ENCODE measurements around the gene RASA1. TPM values are rescaled to one million over a fixed set of nuclear protein-coding genes. Genes with fewer than 3 reads are reported as not detected.

The RASA1 gene
- total and polyA plus RNA-seq, 4 donors: 8.3 to 54.0 (median 20.6) TPM

DNA sequence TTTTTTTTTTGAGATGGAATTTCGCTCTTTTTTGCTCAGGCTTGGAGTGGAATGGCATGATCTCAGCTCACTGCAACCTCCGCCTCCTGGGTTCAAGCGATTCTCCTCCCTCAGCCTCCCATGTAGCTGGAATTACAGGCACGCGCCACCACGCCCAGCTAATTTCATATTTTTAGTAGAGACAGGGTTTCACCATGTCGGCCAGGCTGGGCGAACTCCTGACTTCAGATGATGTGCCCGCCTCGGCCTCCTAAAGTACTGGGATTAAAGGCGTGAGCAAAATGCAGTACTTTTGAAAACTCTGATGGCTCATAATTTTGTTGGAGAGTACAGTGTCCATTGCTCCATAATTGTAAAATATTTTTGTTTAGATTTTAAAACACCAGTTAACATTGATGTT lies 92.4 kb downstream of the RASA1 start:
- no peaks in the 10 kb centered on the region for H3K4me1 ChIP-seq (ENCODE audit: control insufficient read depth in 5 of 5, insufficient read depth in 5 of 5, low read length in 5 of 5)
- TF ChIP-seq, protein P1, sequence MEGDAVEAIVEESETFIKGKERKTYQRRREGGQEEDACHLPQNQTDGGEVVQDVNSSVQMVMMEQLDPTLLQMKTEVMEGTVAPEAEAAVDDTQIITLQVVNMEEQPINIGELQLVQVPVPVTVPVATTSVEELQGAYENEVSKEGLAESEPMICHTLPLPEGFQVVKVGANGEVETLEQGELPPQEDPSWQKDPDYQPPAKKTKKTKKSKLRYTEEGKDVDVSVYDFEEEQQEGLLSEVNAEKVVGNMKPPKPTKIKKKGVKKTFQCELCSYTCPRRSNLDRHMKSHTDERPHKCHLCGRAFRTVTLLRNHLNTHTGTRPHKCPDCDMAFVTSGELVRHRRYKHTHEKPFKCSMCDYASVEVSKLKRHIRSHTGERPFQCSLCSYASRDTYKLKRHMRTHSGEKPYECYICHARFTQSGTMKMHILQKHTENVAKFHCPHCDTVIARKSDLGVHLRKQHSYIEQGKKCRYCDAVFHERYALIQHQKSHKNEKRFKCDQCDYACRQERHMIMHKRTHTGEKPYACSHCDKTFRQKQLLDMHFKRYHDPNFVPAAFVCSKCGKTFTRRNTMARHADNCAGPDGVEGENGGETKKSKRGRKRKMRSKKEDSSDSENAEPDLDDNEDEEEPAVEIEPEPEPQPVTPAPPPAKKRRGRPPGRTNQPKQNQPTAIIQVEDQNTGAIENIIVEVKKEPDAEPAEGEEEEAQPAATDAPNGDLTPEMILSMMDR (IDR thresholded peaks at IDR 0.05; ENCODE audit: control extremely low read depth, extremely low read depth): no peak
- H3K36me3 ChIP-seq (ENCODE audit: control insufficient read depth in 4 of 4, insufficient read depth in 4 of 4, low read length in 4 of 4): peaks cover 0 to 14% (median 9%) of the 10 kb centered on the region in 4 donors
- no peaks in the 10 kb centered on the region for H3K27me3 ChIP-seq (ENCODE audit: control insufficient read depth in 3 of 3, insufficient read depth in 3 of 3, low read length in 2 of 3)
- H3K9ac ChIP-seq (ENCODE audit: insufficient read depth in 1 of 2, low read length in 2 of 2): no peak overlapping the region
- no peak for ATAC-seq (ENCODE audit: insufficient read depth, low FRiP score)
- no peak overlapping the region for H3K27ac ChIP-seq (ENCODE audit: low read depth in 1 of 2, low read length in 1 of 2)
- no peaks in the 10 kb centered on the region for H3K9me3 ChIP-seq (ENCODE audit: control insufficient read depth in 4 of 4, insufficient read depth in 3 of 4, low read length in 3 of 4)
- DNase-seq: no peak
- H3K4me3 ChIP-seq: no peak overlapping the region
- WGBS, 2 donors: 97 to 98% methylated on average over 11 of the region's 11 CpGs

DNA sequence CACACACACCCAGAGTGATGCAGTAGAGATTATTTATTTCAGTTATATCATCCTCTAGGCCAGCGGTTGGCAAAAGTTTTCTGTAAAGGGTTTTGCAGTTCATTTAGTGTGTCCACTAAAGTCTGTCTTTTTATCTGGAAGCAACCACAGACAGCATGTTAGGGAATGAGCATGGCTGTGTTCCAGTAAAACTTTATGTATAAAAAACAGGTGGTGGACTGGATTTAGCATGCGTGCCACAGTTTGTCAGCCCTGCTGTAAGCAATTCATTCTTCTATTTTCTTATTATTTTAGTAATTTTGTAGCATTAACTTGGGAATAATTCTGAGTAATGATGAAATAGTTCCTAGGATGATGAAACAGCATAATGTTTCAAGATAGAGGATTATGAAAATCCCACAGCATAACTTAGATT lies 93.4 kb downstream of the RASA1 start:
- no peaks in the 10 kb centered on the region for H3K4me1 ChIP-seq (ENCODE audit: control insufficient read depth in 5 of 5, insufficient read depth in 5 of 5, low read length in 5 of 5)
- H3K36me3 ChIP-seq (ENCODE audit: control insufficient read depth in 4 of 4, insufficient read depth in 4 of 4, low read length in 4 of 4): peaks cover 0 to 8% (median 5%) of the 10 kb centered on the region in 4 donors
- 81 to 84% methylated on average over 2 of the region's 2 CpGs for WGBS, 2 donors
- H3K9me3 ChIP-seq (ENCODE audit: control insufficient read depth in 4 of 4, insufficient read depth in 3 of 4, low read length in 3 of 4): no peaks in the 10 kb centered on the region
- H3K9ac ChIP-seq (ENCODE audit: insufficient read depth in 1 of 2, low read length in 2 of 2): no peak overlapping the region
- peak in 2 of 3 donors; percentile 6 to 10 for DNase-seq
- TF ChIP-seq, protein P1 (IDR thresholded peaks at IDR 0.05; ENCODE audit: control extremely low read depth, extremely low read depth): no peak
- ATAC-seq (ENCODE audit: insufficient read depth, low FRiP score): no peak
- no peak overlapping the region for H3K27ac ChIP-seq (ENCODE audit: low read depth in 1 of 2, low read length in 1 of 2)
- H3K27me3 ChIP-seq (ENCODE audit: control insufficient read depth in 3 of 3, insufficient read depth in 3 of 3, low read length in 2 of 3): no peaks in the 10 kb centered on the region
- H3K4me3 ChIP-seq: no peak overlapping the region

DNA sequence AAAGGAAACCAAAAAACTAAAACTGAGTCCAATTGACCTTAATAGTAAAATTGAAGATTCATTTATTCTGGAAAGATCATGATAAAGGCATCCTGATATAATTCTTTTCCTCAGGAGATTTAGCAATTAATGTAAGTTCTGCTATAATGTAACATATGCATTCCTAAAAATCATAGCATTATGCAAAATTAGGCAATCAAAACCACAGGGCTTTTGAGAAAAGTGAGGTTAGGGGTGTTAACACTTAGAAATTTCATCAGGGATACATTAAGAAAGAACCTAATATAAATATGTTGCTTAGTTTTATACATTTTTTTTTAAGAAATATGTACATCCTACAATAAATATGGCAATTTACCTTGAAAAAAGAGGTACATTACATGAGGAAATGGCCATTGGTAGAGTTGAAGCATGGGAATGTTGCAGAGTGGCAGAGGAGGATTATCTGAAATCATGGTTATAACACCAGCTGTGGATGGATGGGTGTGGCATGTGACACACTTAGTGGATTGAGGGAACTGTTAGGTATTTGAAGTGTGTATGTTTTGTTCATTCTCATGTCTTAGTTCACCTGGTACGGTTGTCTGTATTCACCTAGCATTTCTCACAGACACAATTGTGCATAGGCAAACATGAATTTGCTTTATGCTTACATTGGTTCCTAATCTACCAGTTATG lies 94.0 kb downstream of the RASA1 start:
- Histone ChIP-seq H3K9me3 (ENCODE audit: control insufficient read depth in 4 of 4, insufficient read depth in 3 of 4, low read length in 3 of 4) (no peaks in the 10 kb centered on the region), H3K27me3 (ENCODE audit: control insufficient read depth in 3 of 3, insufficient read depth in 3 of 3, low read length in 2 of 3) (no peaks in the 10 kb centered on the region), H3K4me3 (no peak overlapping the region), H3K27ac (ENCODE audit: low read depth in 1 of 2, low read length in 1 of 2) (no peak overlapping the region), H3K36me3 (ENCODE audit: control insufficient read depth in 4 of 4, insufficient read depth in 4 of 4, low read length in 4 of 4) (peaks cover 2 to 8% (median 4%) of the 10 kb centered on the region in 4 donors), H3K9ac (ENCODE audit: insufficient read depth in 1 of 2, low read length in 2 of 2) (no peak overlapping the region), H3K4me1 (ENCODE audit: control insufficient read depth in 5 of 5, insufficient read depth in 5 of 5, low read length in 5 of 5) (no peaks in the 10 kb centered on the region)
- WGBS, 2 donors: 81 to 83% methylated on average over 1 of the region's 1 CpG
- no peak for ATAC-seq (ENCODE audit: insufficient read depth, low FRiP score)
- TF ChIP-seq, protein P1 (IDR thresholded peaks at IDR 0.05; ENCODE audit: control extremely low read depth, extremely low read depth): no peak
- no peak for DNase-seq

Data from lung (tissue), 12 donors.